GM19328 (cell line): ENCODE results near the gene CLSTN2.

Source experiments
- ATAC-seq: cut with Tn5 transposase; IDR thresholded peaks from one replicate; pipeline ENCODE4 v1.9.1; 2021; ENCODE audit warnings: mild to moderate bottlenecking, moderate library complexity; ENCODE audit not compliant: unreplicated experiment

CLSTN2 gene

GRCh38 chr3:140316868-140317400 lies 381.9 kb downstream of the CLSTN2 start:
- no peak for ATAC-seq

GRCh38 chr3:140319739-140320138 lies 384.8 kb downstream of the CLSTN2 start:
- no peak for ATAC-seq

GRCh38 chr3:140323561-140323960 lies 388.6 kb downstream of the CLSTN2 start:
- ATAC-seq: no peak

GRCh38 chr3:140332131-140332530 lies 397.1 kb downstream of the CLSTN2 start:
- ATAC-seq: no peak

- no peak for ATAC-seq
These were observed 399.3 kb downstream of the CLSTN2 start for GRCh38 chr3:140334132-140334929.

- ATAC-seq: no peak
These were observed 401.5 kb downstream of the CLSTN2 start for GRCh38 chr3:140336465-140336864.

- ATAC-seq: no peak
These were observed 403.9 kb downstream of the CLSTN2 start for GRCh38 chr3:140338916-140339315.

- no peak for ATAC-seq
These were observed 406.2 kb downstream of the CLSTN2 start for GRCh38 chr3:140341203-140341602.

- no peak for ATAC-seq
These were observed 406.9 kb downstream of the CLSTN2 start for GRCh38 chr3:140341817-140342403.

GRCh38 chr3:140342668-140343067 lies 407.7 kb downstream of the CLSTN2 start:
- no peak for ATAC-seq

GRCh38 chr3:140343211-140344081 lies 408.5 kb downstream of the CLSTN2 start:
- no peak for ATAC-seq

GRCh38 chr3:140344082-140344454 lies 409.1 kb downstream of the CLSTN2 start:
- ATAC-seq: no peak

GRCh38 chr3:140344601-140345205 lies 409.7 kb downstream of the CLSTN2 start:
- ATAC-seq: no peak

- no peak for ATAC-seq
These were observed 412.2 kb downstream of the CLSTN2 start for GRCh38 chr3:140347151-140347550.

GRCh38 chr3:140349938-140350337 lies 415.0 kb downstream of the CLSTN2 start:
- ATAC-seq: no peak

GRCh38 chr3:140351466-140351865 lies 416.5 kb downstream of the CLSTN2 start:
- no peak for ATAC-seq

GRCh38 chr3:140355481-140355880 lies 420.5 kb downstream of the CLSTN2 start:
- no peak for ATAC-seq

- ATAC-seq: no peak
These were observed 423.7 kb downstream of the CLSTN2 start for GRCh38 chr3:140358686-140359085.

- ATAC-seq: no peak
These were observed 424.4 kb downstream of the CLSTN2 start for GRCh38 chr3:140359233-140359995.

- no peak for ATAC-seq
These were observed 425.3 kb downstream of the CLSTN2 start for GRCh38 chr3:140360332-140360731.
